ENCODE data around the gene SKAP2. TPM values are rescaled to one million over a fixed set of nuclear protein-coding genes. Genes with fewer than 3 reads are reported as not detected.

SKAP2 gene
- total RNA-seq, 2 experiments from 2014 or later = 7.0 to 8.1 TPM

- no peaks in the 10 kb centered on the region for H3K36me3 Mint-ChIP-seq (ENCODE audit: low read depth)
These were observed 81.9 kb downstream of the SKAP2 start for GRCh38 chr7:26782501-26782900.

GRCh38 chr7:26779978-26780595 is 84.3 kb downstream of the SKAP2 start:
- Mint-ChIP-seq H3K27ac (no peak overlapping the region), H3K27me3 (no peaks in the 10 kb centered on the region), H3K36me3 (ENCODE audit: low read depth) (no peaks in the 10 kb centered on the region), H3K4me3 (no peak overlapping the region), H3K4me1 (ENCODE audit: low read depth) (no peaks in the 10 kb centered on the region), H3K9me3 (no peaks in the 10 kb centered on the region)
- TF ChIP-seq CTCF (IDR thresholded peaks at IDR 0.05) = no peak
- DNase-seq (no peak), ATAC-seq (no peak)
- ChIA-PET POLR2A (no interaction called here), CTCF (interaction anchor here (0.7 to 0.8 kb wide), 2 partner anchors 9 to 18 kb away, joined by 3 read pairs; no protein-coding TSS in a partner anchor)
- intact Hi-C loops (cut with micrococcal nuclease) = no loop called here

More at GRCh38 chr7:26782501-26782900, 81.9 kb downstream of the SKAP2 start:
- Mint-ChIP-seq H3K27ac (no peak overlapping the region), H3K27me3 (no peaks in the 10 kb centered on the region), H3K4me1 (ENCODE audit: low read depth) (no peaks in the 10 kb centered on the region), H3K9me3 (no peaks in the 10 kb centered on the region), H3K4me3 (no peak overlapping the region)
- CTCF ChIA-PET = interaction anchor here (1.2 kb wide), 1 partner anchor 379 kb away, joined by 3 read pairs; no protein-coding TSS in a partner anchor
- DNase-seq (no peak), ATAC-seq (no peak)
- no peak for TF ChIP-seq CTCF (IDR thresholded peaks at IDR 0.05)
- intact Hi-C loops (cut with micrococcal nuclease) = no loop called here
- POLR2A ChIA-PET = no interaction called here

GRCh38 chr7:26777385-26777784 is 87.0 kb downstream of the SKAP2 start:
- H3K4me3 Mint-ChIP-seq = no peak overlapping the region
- POLR2A ChIA-PET = no interaction called here

GRCh38 chr7:26760501-26760900 is 103.9 kb downstream of the SKAP2 start:
- POLR2A ChIA-PET = no interaction called here
- Mint-ChIP-seq H3K27ac (no peak overlapping the region), H3K36me3 (ENCODE audit: low read depth) (no peaks in the 10 kb centered on the region), H3K4me1 (ENCODE audit: low read depth) (no peaks in the 10 kb centered on the region), H3K4me3 (no peak overlapping the region), H3K27me3 (no peaks in the 10 kb centered on the region), H3K9me3 (peaks cover 5% of the 10 kb centered on the region)
- ATAC-seq (no peak), DNase-seq (no peak)
- CTCF ChIA-PET = no interaction called here
- no peak for TF ChIP-seq CTCF (IDR thresholded peaks at IDR 0.05)
- intact Hi-C loops (cut with micrococcal nuclease) = no loop called here

More at GRCh38 chr7:26777385-26777784, 87.0 kb downstream of the SKAP2 start:
- no peaks in the 10 kb centered on the region for H3K36me3 Mint-ChIP-seq (ENCODE audit: low read depth)
- no peaks in the 10 kb centered on the region for H3K4me1 Mint-ChIP-seq (ENCODE audit: low read depth)
- H3K9me3 Mint-ChIP-seq = no peaks in the 10 kb centered on the region
- ATAC-seq (no peak), DNase-seq (no peak)
- no peak for TF ChIP-seq CTCF (IDR thresholded peaks at IDR 0.05)
- intact Hi-C loops (cut with micrococcal nuclease) = no loop called here
- H3K27me3 Mint-ChIP-seq = no peaks in the 10 kb centered on the region
- CTCF ChIA-PET = no interaction called here
- no peak overlapping the region for H3K27ac Mint-ChIP-seq

GRCh38 chr7:26759108-26759507 is 105.3 kb downstream of the SKAP2 start:
- ChIA-PET CTCF (no interaction called here), POLR2A (no interaction called here)
- ATAC-seq = no peak
- no peak for TF ChIP-seq CTCF (IDR thresholded peaks at IDR 0.05)
- intact Hi-C loops (cut with micrococcal nuclease) = no loop called here
- H3K4me3 Mint-ChIP-seq = no peak overlapping the region
- no peak overlapping the region for H3K27ac Mint-ChIP-seq
- DNase-seq = no peak
- peaks cover 2% of the 10 kb centered on the region for H3K9me3 Mint-ChIP-seq
- H3K36me3 Mint-ChIP-seq (ENCODE audit: low read depth) = no peaks in the 10 kb centered on the region
- H3K27me3 Mint-ChIP-seq = no peaks in the 10 kb centered on the region
- no peaks in the 10 kb centered on the region for H3K4me1 Mint-ChIP-seq (ENCODE audit: low read depth)

Measured in activated CD8-positive, alpha-beta T cell treated with anti-CD3 and anti-CD28 coated beads for 36 hours (primary cell).